ENCODE results near the gene RNF223. TPM values are rescaled to one million over a fixed set of nuclear protein-coding genes. Genes with fewer than 3 reads are reported as not detected.

RNF223 gene
- total RNA-seq, 1 experiment from 2014 or later: not detected

GRCh38 chr1:1068517-1069055 lies 5.5 kb downstream of the RNF223 start:
- 0 out of 2 replicates have a peak, but pooled peaks have one; percentile 20 for TF ChIP-seq HMGXB4 (CRISPR knock-in tag; IDR thresholded peaks at IDR 0.05)
- TF ChIP-seq SP1 (CRISPR knock-in tag; conservative IDR thresholded peaks at IDR 0.05): peak; percentile 20; the same call in 1 of the 2 replicates
- TF ChIP-seq ZNF532 (CRISPR knock-in tag; IDR thresholded peaks at IDR 0.05; ENCODE audit: borderline replicate concordance): no peak
- TF ChIP-seq TEAD4 (CRISPR knock-in tag; IDR thresholded peaks at IDR 0.05): no peak
- H3K4me1 Mint-ChIP-seq: no peaks in the 10 kb centered on the region; the same call in 1 of the 2 replicates
- H3K27me3 Mint-ChIP-seq (ENCODE audit: low read depth): peaks cover 12% of the 10 kb centered on the region
- H3K27ac Mint-ChIP-seq: no peak overlapping the region
- DNase-seq (ENCODE audit: low spot score) (peak; percentile 57), ATAC-seq (peak; percentile 19)
- H3K36me3 Mint-ChIP-seq: no peaks in the 10 kb centered on the region
- no peaks in the 10 kb centered on the region for H3K9me3 Mint-ChIP-seq
- ChIA-PET POLR2A (no interaction called here), CTCF (interaction anchor here (0.9 to 1.7 kb wide), 7 partner anchors 11 to 223 kb away, joined by 3 to 8 read pairs (median 3); no protein-coding TSS in a partner anchor)
- peak overlapping the region; percentile 69 for H3K4me3 Mint-ChIP-seq

- H3K27me3 Mint-ChIP-seq (ENCODE audit: low read depth): peaks cover 15% of the 10 kb centered on the region
- H3K36me3 Mint-ChIP-seq: no peaks in the 10 kb centered on the region
- DNase-seq (ENCODE audit: low spot score) (no peak), ATAC-seq (no peak)
- no peaks in the 10 kb centered on the region; the same call in 1 of the 2 replicates for H3K4me1 Mint-ChIP-seq
- ChIA-PET POLR2A (interaction anchor here (0.5 kb wide), 1 partner anchor 33 kb away, joined by 3 read pairs; no protein-coding TSS in a partner anchor), CTCF (interaction anchor here (0.8 to 1.7 kb wide), 7 partner anchors 12 to 224 kb away, joined by 3 to 8 read pairs (median 3); no protein-coding TSS in a partner anchor)
- TF ChIP-seq IRF1 (CRISPR knock-in tag; IDR thresholded peaks at IDR 0.05) (no peak), MYBL2 (CRISPR knock-in tag; IDR thresholded peaks at IDR 0.05) (0 out of 2 replicates have a peak, but pooled peaks have one; percentile 7)
- no peaks in the 10 kb centered on the region for H3K9me3 Mint-ChIP-seq
- H3K27ac Mint-ChIP-seq: no peak overlapping the region
- peak overlapping the region; percentile 66 for H3K4me3 Mint-ChIP-seq
Observed at GRCh38 chr1:1067860-1068516, 6.1 kb downstream of the RNF223 start.

- ATAC-seq (no peak), DNase-seq (ENCODE audit: low spot score) (no peak)
- Mint-ChIP-seq H3K4me1 (no peaks in the 10 kb centered on the region; the same call in 1 of the 2 replicates), H3K36me3 (no peaks in the 10 kb centered on the region), H3K9me3 (no peaks in the 10 kb centered on the region), H3K4me3 (no peak overlapping the region), H3K27ac (no peak overlapping the region), H3K27me3 (ENCODE audit: low read depth) (peaks cover 21% of the 10 kb centered on the region)
- no peak for TF ChIP-seq FOXP4 (CRISPR knock-in tag; IDR thresholded peaks at IDR 0.05)
- ChIA-PET POLR2A (no interaction called here), CTCF (interaction anchor here (0.8 to 1.3 kb wide), 5 partner anchors 12 to 224 kb away, joined by 3 to 8 read pairs (median 3); no protein-coding TSS in a partner anchor)
Observed at GRCh38 chr1:1067284-1067859, 6.7 kb downstream of the RNF223 start.
